ENCODE data around the gene EXD3. TPM values are rescaled to one million over a fixed set of nuclear protein-coding genes. Genes with fewer than 3 reads are reported as not detected.

Gene EXD3
- total RNA-seq, 1 donor from 2014 or later, result 24.5 TPM

- H3K4me3 Mint-ChIP-seq (ENCODE audit: unreplicated experiment), result no peak overlapping the region
- H3K36me3 Mint-ChIP-seq (ENCODE audit: unreplicated experiment), result peaks cover 5% of the 10 kb centered on the region
- H3K27me3 Mint-ChIP-seq (ENCODE audit: unreplicated experiment), result peaks cover 10% of the 10 kb centered on the region
- peaks cover 12% of the 10 kb centered on the region for H3K9me3 Mint-ChIP-seq (ENCODE audit: unreplicated experiment)
- DNase-seq, result no peak
- H3K27ac Mint-ChIP-seq (ENCODE audit: unreplicated experiment), result no peak overlapping the region
- peaks cover 9% of the 10 kb centered on the region for H3K4me1 Mint-ChIP-seq (ENCODE audit: low read depth, unreplicated experiment)
- TF ChIP-seq CTCF (IDR thresholded peaks at IDR 0.05; ENCODE audit: partially characterized antibody, unreplicated experiment), result no peak
These were observed 48.7 kb downstream of the EXD3 start for GRCh38 chr9:137374131-137374845.

GRCh38 chr9:137373611-137373980 is 49.4 kb downstream of the EXD3 start:
- DNase-seq, result peak; percentile 80
- Mint-ChIP-seq H3K4me3 (ENCODE audit: unreplicated experiment) (peak overlapping the region; percentile 20), H3K27ac (ENCODE audit: unreplicated experiment) (peak overlapping the region; percentile 48), H3K27me3 (ENCODE audit: unreplicated experiment) (peaks cover 10% of the 10 kb centered on the region), H3K36me3 (ENCODE audit: unreplicated experiment) (peaks cover 4% of the 10 kb centered on the region), H3K9me3 (ENCODE audit: unreplicated experiment) (peaks cover 11% of the 10 kb centered on the region), H3K4me1 (ENCODE audit: low read depth, unreplicated experiment) (peaks cover 9% of the 10 kb centered on the region)
- no peak for TF ChIP-seq CTCF (IDR thresholded peaks at IDR 0.05; ENCODE audit: partially characterized antibody, unreplicated experiment)

- Mint-ChIP-seq H3K36me3 (ENCODE audit: unreplicated experiment) (no peaks in the 10 kb centered on the region), H3K27me3 (ENCODE audit: unreplicated experiment) (peaks cover 6% of the 10 kb centered on the region), H3K9me3 (ENCODE audit: unreplicated experiment) (peaks cover 7% of the 10 kb centered on the region), H3K27ac (ENCODE audit: unreplicated experiment) (no peak overlapping the region), H3K4me3 (ENCODE audit: unreplicated experiment) (no peak overlapping the region), H3K4me1 (ENCODE audit: low read depth, unreplicated experiment) (peaks cover 9% of the 10 kb centered on the region)
- no peak for DNase-seq
- TF ChIP-seq CTCF (IDR thresholded peaks at IDR 0.05; ENCODE audit: partially characterized antibody, unreplicated experiment), result no peak
These were observed 50.0 kb downstream of the EXD3 start for GRCh38 chr9:137372693-137373610.

- peaks cover 7% of the 10 kb centered on the region for H3K9me3 Mint-ChIP-seq (ENCODE audit: unreplicated experiment)
- peaks cover 6% of the 10 kb centered on the region for H3K27me3 Mint-ChIP-seq (ENCODE audit: unreplicated experiment)
- peaks cover 9% of the 10 kb centered on the region for H3K4me1 Mint-ChIP-seq (ENCODE audit: low read depth, unreplicated experiment)
- DNase-seq, result no peak
- no peaks in the 10 kb centered on the region for H3K36me3 Mint-ChIP-seq (ENCODE audit: unreplicated experiment)
- H3K4me3 Mint-ChIP-seq (ENCODE audit: unreplicated experiment), result no peak overlapping the region
- TF ChIP-seq CTCF (IDR thresholded peaks at IDR 0.05; ENCODE audit: partially characterized antibody, unreplicated experiment), result no peak
- H3K27ac Mint-ChIP-seq (ENCODE audit: unreplicated experiment), result peak overlapping the region; percentile 8
These were observed 50.9 kb downstream of the EXD3 start for GRCh38 chr9:137371946-137372651.

Measured in glutamatergic neuron (in vitro differentiated cells).